GM18499 (cell line): ENCODE results near the gene ABCC9.

Experiments used
- ATAC-seq: cut with Tn5 transposase; IDR thresholded peaks from one replicate; pipeline ENCODE4 v1.9.1; 2021; ENCODE audit warnings: moderate number of reproducible peaks; ENCODE audit not compliant: insufficient read depth, unreplicated experiment

The ABCC9 gene

GRCh38 chr12:21884936-21885335 is 56.3 kb downstream of the ABCC9 start:
- no peak for ATAC-seq

- ATAC-seq = no peak
Measured at GRCh38 chr12:21882635-21883034, 58.6 kb downstream of the ABCC9 start.

GRCh38 chr12:21881965-21882364 is 59.3 kb downstream of the ABCC9 start:
- no peak for ATAC-seq

- no peak for ATAC-seq
Measured at GRCh38 chr12:21879312-21879711, 61.9 kb downstream of the ABCC9 start.

GRCh38 chr12:21877293-21877982 is 63.8 kb downstream of the ABCC9 start:
- ATAC-seq = no peak

GRCh38 chr12:21865846-21866245 is 75.4 kb downstream of the ABCC9 start:
- no peak for ATAC-seq

- ATAC-seq = no peak
Measured at GRCh38 chr12:21860534-21860933, 80.7 kb downstream of the ABCC9 start.

- ATAC-seq = no peak
Measured at GRCh38 chr12:21860128-21860527, 81.1 kb downstream of the ABCC9 start.

- no peak for ATAC-seq
Measured at GRCh38 chr12:21852251-21852650, 89.0 kb downstream of the ABCC9 start.

- ATAC-seq = no peak
Measured at GRCh38 chr12:21851151-21851550, 90.1 kb downstream of the ABCC9 start.

- ATAC-seq = no peak
Measured at GRCh38 chr12:21850419-21850818, 90.8 kb downstream of the ABCC9 start.

- no peak for ATAC-seq
Measured at GRCh38 chr12:21849878-21850277, 91.3 kb downstream of the ABCC9 start.

GRCh38 chr12:21848192-21848591 is 93.0 kb downstream of the ABCC9 start:
- ATAC-seq = no peak

GRCh38 chr12:21843795-21844194 is 97.4 kb downstream of the ABCC9 start:
- no peak for ATAC-seq

- no peak for ATAC-seq
Measured at GRCh38 chr12:21839776-21840175, 101.5 kb downstream of the ABCC9 start.

GRCh38 chr12:21837847-21838246 is 103.4 kb downstream of the ABCC9 start:
- ATAC-seq = no peak

GRCh38 chr12:21831791-21832344 is 109.4 kb downstream of the ABCC9 start:
- no peak for ATAC-seq

GRCh38 chr12:21828779-21829178 is 112.4 kb downstream of the ABCC9 start:
- ATAC-seq = no peak

GRCh38 chr12:21828136-21828775 is 113.0 kb downstream of the ABCC9 start:
- ATAC-seq = no peak

GRCh38 chr12:21827083-21827482 is 114.1 kb downstream of the ABCC9 start:
- no peak for ATAC-seq

GRCh38 chr12:21826618-21826910 is 114.7 kb downstream of the ABCC9 start:
- no peak for ATAC-seq
